GM19467 (cell line): Measurements from ENCODE around the gene CBX1.
A peak's percentile ranks its signal among the peaks of the same experiment; 100 is the strongest.
"Not testable (repeated sequence)": the region's sequence is repeated elsewhere in the genome, so short reads cannot be mapped to it uniquely, and the experiment has no call there.

Experiments
- ATAC-seq: cut with Tn5 transposase; IDR thresholded peaks from one replicate; pipeline ENCODE4 v1.9.1; 2021; ENCODE audit warnings: mild to moderate bottlenecking, moderate library complexity; ENCODE audit not compliant: unreplicated experiment

CBX1 gene

GRCh38 chr17:48053758-48054237, 47.5 kb downstream of the CBX1 start:
- ATAC-seq = no peak

- no peak for ATAC-seq
These were observed 48.1 kb downstream of the CBX1 start for GRCh38 chr17:48052956-48053757.

DNA sequence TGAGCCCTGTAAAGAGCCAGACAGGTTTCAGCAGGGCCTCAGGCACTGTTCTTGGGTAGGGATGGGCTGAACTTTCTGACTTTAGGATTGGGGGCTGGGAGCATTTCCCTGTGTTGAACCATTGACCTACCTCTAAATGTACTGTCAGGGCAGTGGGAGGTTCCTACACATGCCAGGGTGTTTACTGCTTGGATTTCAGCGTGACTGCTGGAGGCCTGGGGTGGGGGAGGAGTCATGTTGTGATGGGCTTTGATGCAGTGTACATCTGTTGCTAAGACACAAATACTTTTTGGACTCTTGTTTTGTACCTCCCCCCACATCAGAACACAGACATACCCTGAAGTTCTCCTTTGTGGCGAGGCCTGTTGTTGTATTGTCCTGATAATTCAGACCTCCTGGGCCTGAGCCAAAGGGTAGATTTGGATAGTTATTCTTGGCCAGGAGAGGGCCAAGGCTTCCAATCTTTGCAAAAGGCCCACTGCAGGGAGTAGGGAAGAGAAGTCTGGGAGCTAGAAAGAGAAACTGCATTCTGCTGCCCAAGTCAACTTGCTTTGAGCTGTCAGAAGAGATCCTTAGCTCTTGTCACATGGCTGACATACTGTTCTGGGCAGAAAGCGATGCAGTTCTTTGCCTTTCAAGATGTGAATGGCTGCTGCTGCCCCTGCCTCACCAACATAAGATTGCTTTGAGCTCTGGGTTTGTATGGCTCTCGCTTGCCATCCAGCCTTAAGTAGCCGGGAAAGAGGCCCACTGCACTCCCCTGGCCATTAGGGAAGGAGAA, 49.4 kb downstream of the CBX1 start:
- ATAC-seq = no peak

DNA sequence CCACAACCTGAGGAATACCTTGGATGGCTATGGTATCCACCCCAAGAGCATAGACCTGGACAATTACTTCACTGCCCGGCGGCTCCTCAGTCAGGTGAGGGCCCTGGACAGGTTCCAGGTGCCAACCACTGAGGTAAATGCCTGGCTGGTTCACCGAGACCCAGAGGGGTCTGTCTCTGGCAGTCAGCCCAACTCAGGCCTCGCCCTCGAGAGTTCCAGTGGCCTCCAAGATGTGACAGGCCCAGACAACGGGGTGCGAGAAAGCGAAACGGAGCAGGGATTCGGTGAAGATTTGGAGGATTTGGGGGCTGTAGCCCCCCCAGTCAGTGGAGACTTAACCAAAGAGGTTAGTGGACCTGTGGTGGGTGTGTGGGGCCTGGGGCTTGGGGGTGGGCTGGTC, 50.0 kb downstream of the CBX1 start:
- no peak for ATAC-seq

DNA sequence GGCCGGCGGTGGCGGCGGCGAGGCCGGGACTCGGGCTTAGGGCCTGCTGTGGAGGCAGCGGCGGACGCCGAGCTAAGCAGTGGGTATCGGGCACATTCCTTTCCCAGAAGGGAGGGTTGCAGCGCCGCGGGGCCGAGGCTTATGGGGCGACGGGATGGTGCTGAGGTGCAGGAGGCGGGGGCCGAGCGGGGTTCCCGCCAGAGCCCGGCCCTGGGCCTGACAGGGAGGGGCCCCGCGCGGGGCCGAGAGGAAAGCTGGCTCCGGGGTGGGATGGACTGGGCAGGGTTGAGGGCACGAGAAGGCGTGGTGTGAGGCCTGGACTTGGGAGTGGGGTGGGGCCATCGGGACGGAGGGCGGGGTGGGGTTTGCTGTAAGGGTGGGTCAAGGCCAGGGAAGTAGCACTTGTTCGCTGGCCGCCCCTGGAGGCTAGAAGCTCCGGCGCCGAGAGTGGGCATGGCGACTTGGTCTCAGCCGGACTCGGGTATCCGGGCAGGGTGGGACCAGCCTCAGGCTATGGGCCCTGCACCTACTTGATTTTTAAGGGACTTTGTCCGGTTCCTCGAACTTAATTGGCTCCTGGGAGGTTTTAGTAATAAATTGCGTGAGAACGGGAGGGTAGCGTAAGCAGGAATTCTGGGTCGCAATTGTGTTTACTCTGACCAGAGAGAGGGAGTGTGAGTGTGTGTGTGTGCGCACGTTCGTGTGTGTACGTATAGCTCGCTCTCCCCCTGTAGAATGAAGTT, 52.7 kb downstream of the CBX1 start:
- ATAC-seq = peak; percentile 36

DNA sequence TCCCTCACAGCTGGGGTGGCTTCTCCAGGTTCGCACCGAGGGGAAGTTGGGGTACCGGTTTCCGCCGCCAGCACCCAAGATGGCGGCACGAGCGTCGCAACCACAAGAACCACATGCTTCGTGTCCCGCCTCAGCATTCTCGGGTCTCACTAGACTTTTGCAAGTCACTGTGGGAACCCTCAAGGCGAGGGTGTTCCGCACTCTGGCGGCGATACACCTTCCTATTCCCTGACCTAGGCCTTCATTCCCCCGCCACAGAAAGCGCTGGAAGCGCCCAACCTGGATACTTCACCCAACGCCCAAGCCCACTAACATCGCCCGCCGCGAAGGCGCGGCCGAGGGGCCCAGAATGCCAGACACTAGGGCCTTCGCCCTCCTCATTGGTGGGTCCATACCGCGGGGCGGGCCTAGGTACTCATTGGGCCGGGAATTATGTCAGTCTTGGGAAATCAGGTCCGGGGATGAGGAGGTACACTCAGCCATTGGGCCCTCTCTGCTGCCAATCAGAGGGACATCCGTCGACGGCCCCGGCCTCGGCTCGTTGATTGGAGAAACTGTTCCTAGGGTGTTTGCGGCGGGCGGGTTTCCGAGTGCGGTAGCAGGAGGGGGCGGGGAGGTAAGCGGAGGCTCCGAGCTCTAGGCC, 53.4 kb downstream of the CBX1 start, which contains the start of gene NFE2L1:
NFE2L1 (plus strand) TSS at position 619 of the 643 bp plus-strand sequence. CDS start 2,760 bp downstream, outside the sequence.
- peak; percentile 87 for ATAC-seq

DNA sequence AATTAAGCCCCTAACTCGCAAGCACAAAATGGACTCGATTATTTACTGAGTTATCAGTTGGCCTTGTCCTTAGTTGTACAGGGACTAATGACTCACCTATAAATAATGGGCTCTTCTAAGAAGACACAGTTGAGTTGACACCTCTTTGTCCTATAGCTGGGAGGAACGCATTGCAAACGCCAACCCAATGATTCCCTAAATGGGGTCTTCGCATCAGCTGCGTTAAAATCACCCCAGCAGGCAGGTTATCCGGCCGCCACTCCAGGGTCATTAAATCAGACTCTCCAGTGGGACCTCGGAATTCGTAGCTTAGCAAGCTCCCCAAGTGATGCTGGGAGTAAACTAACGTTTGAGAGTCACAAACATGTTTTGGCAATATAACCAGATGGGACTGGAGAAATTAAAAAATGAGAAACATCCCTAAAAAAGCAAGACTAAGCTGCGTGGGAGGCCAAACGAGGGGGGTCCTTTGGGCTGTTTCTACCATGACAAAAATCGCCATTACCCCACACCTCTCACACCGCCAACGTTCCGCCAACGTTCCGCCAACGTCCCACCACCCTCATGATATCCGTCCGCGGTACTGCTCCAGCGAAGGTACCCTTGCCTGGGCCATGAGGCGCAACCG, 54.1 kb downstream of the CBX1 start:
- ATAC-seq = no peak

DNA sequence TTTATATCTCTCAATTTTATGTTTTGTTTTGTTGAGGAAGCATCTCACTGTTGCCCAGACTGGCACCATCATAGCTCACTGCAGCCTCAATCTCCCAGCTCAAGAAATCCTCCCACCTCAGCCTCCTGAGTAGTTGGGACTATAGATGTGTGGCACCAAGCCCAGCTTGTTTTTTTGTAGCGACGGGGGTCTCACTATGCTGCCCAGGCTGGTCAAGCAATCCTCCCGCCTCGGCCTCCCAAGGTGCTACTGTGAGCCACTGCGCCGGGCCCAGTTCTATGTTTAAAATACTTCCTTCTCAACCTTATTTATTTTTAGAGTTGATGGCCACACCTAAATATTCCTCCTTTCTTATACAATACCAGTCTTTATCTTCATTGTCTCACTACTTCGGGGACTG, 55.0 kb downstream of the CBX1 start:
- no peak for ATAC-seq

GRCh38 chr17:48045316-48046001, 55.8 kb downstream of the CBX1 start:
- ATAC-seq = no peak

DNA sequence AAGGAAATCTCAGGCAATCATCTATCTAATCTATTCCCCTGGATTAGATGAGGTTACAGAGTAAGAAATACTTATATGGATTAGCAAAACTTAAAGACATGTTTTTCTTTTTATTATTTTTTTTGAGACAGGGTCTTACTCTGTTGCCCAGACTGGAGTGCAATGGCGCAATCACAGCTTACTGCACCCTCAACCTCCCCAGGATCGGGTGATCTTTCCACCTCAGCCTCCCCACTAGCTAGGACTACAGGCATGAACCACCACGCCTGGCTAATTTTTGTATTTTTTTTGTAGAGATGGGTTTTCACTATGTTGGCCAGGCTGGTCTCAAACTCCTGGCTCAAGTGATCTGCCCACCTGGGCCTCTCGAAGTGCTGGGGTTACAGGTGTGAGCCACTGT, 56.4 kb downstream of the CBX1 start:
- ATAC-seq = no peak

DNA sequence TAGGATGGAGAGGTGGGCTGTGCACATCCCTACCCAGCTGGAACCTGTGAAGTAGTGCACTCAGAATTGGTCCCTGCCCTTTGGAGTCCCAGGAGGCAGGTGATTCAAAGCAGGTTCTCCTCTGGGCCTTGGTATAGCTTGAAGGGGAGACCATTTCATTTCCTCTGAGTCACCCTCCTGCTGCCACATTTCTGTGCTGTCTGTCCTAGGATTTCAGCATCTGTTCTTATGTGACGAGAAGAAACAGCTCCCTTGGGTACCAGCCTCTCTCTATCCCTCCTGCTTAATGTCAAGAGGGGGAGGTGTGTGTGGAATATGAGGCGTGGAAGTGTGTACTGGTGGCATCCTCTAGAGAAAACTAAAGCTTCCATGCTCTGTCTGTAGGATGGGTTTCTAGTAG, 58.1 kb downstream of the CBX1 start:
- no peak for ATAC-seq

- no peak for ATAC-seq
These were observed 62.6 kb downstream of the CBX1 start for GRCh38 chr17:48038687-48039086.

DNA sequence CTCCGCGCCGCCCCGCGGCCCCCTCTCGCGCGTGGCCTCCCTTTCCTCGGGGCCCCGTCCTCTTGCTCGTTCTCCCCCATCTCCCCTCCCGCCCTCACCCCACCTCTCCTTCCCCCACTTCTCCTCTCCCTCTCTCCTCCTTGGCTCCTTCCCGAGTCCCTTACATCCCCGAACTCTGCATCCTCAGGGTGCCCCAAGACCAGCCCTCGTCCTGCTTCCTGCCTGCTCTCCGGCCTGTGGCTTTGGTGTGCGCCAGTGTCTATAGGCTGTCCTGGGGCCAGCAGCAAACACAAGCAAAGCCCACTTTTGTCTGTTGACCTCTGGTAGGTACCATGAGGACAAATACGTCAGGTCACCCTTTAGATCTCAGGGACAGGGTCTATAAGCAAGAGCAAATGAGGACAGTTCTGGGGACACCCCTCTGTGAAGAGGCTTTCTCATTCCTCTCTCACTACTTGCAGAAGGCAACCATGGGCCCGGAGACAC, 63.4 kb downstream of the CBX1 start:
- no peak for ATAC-seq

GRCh38 chr17:48037036-48037837, 64.0 kb downstream of the CBX1 start, which contains the start of gene COPZ2:
Gene COPZ2, minus strand, starts transcription at chr17:48037797. Its CDS starts 20 bp downstream, at chr17:48037777.
- ATAC-seq = no peak

DNA sequence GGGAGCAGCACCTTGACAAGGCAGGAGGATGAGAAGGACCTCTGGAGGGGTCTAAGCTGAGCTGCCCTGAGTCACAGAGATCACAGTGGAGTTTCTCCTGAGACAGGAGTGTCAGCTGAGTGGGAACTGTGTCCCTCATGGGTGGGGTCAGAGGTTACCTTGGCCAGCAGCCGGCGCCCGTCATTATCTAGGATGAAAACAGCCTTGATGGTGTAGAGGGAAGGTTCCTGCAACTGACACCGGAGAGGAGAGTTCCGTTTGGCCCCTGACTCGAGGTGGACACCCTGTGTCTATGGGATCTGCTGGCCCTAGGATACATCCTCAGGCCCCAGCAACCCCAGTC, 64.6 kb downstream of the CBX1 start:
- no peak for ATAC-seq

GRCh38 chr17:48034734-48035133, 66.5 kb downstream of the CBX1 start:
- ATAC-seq = not testable (repeated sequence)

DNA sequence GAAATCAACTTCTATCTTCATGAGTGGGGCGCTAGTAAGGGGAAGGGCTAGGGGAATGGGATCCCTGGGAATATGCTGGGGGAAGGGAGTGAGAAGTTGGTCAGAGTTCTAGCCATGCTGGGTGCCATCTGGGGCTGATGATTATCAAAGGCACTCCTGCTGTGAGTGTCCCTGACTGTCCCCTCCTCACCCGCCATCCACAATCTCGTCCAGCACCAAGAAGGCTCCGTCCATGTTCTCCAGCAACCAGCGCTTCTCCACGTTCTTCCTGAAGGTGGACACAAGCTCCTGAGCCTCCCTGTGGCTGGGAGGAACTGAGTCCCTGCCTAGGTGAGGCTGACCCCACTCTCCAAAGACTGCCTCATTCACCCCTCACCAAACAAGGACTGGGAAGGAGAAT, 69.3 kb downstream of the CBX1 start:
- no peak for ATAC-seq

- no peak for ATAC-seq
These were observed 70.7 kb downstream of the CBX1 start for GRCh38 chr17:48030531-48030930.

GRCh38 chr17:48028736-48029135, 72.5 kb downstream of the CBX1 start:
- no peak for ATAC-seq
